ENCODE results near the gene C2. TPM values are rescaled to one million over a fixed set of nuclear protein-coding genes. Genes with fewer than 3 reads are reported as not detected.

Gene C2
- total and polyA plus RNA-seq, 3 donors from 2014 or later, result 5.1 to 24.8 (median 6.3) TPM

DNA sequence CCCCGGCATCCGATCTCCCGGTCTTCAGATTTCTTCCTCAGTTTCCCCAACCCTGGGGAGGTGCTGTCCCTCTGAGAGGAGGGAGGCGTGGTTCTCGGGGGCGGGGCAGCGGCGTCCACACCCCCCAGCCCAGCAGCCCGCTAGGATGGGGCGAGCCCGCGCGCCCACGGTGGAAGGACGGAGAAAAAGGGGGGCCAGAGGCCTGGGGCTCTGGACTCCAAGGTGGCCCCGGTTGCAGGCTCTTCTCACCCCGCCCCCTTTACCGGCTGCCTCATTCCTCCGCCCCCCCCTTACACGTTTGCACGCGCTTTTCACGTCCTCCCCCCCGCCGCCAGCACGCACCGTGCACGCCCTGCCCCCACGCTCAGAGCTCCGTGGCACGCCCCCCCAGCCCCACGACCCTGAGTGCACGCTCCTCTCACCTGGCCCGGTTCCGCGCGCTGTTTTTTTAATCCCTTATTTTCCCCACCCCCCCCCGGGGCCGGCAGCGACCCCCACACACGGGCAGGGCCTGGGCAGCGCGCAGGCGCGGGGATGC lies 26.0 kb upstream of the C2 start:
- Histone ChIP-seq H3K4me1 (peaks cover 51% of the 10 kb centered on the region), H3K27ac (peak overlapping the region; percentile 61 to 83), H3K9me3 (no peaks in the 10 kb centered on the region), H3K36me3 (ENCODE audit: low read depth, missing control alignments) (no peaks in the 10 kb centered on the region), H3K27me3 (no peaks in the 10 kb centered on the region), H3K4me3 (peak overlapping the region; percentile 58 to 64)
- peak; percentile 66 for DNase-seq
- no peak for TF ChIP-seq POLR2A (IDR thresholded peaks at IDR 0.05)
- TF ChIP-seq, protein P1, sequence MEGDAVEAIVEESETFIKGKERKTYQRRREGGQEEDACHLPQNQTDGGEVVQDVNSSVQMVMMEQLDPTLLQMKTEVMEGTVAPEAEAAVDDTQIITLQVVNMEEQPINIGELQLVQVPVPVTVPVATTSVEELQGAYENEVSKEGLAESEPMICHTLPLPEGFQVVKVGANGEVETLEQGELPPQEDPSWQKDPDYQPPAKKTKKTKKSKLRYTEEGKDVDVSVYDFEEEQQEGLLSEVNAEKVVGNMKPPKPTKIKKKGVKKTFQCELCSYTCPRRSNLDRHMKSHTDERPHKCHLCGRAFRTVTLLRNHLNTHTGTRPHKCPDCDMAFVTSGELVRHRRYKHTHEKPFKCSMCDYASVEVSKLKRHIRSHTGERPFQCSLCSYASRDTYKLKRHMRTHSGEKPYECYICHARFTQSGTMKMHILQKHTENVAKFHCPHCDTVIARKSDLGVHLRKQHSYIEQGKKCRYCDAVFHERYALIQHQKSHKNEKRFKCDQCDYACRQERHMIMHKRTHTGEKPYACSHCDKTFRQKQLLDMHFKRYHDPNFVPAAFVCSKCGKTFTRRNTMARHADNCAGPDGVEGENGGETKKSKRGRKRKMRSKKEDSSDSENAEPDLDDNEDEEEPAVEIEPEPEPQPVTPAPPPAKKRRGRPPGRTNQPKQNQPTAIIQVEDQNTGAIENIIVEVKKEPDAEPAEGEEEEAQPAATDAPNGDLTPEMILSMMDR (IDR thresholded peaks at IDR 0.05), result no peak
- WGBS, 2 donors, result 0 to 1% methylated on average over 14 to 37 of the region's 45 CpGs
- intact Hi-C loops (cut with DNase I; ENCODE audit: low total_unique reads), result no loop called here

DNA sequence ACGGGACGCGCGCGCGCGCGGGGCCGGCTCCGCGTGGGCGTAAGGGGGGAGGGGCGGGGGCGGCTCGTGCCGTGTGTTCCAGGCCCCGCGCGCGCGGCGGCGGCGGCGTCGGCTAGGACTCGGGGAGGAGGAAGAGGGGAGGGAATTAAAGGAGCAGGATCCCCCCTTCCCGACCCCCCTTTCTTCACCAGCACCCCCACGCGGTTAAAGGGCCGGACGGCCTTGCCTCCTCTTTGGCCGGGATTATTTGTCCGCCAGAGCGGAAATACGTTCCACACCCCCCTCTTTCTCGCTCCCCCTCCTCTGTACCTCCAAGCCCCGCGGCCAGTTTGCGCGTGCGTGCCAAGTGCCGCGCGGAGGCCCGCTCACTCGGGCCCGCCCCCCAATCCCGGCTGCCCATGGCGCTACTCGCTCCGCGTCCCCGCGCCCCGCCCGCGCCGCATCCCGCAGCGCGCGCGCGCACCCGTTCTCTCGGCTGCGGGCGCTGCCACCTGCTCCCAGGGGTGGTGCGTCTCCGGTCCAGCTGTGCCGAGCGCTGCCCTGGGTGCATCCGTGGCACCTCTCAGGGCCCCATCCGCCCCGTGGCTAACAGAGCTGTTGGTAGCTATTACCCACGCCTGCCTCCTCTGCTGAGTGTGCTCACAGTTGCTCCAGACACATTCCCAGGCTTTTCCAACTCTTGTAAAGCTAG lies 25.4 kb upstream of the C2 start, which contains the start of gene ZBTB12:
ZBTB12 (minus strand) TSS at position 134 of the 691 bp plus-strand sequence. CDS start 781 bp downstream, outside the sequence.
- Histone ChIP-seq H3K9me3 (no peaks in the 10 kb centered on the region), H3K4me1 (peaks cover 49% of the 10 kb centered on the region), H3K27me3 (no peaks in the 10 kb centered on the region), H3K36me3 (ENCODE audit: low read depth, missing control alignments) (no peaks in the 10 kb centered on the region), H3K4me3 (peak within 1 kb of the TSS; percentile 58 to 64), H3K27ac (peak within 1 kb of the TSS; percentile 75 to 83)
- intact Hi-C loops (cut with DNase I; ENCODE audit: low total_unique reads), result no loop called here
- 0 to 1% methylated on average over 26 to 52 of the region's 77 CpGs for WGBS, 2 donors
- TF ChIP-seq, protein P1 (IDR thresholded peaks at IDR 0.05), result no peak
- TF ChIP-seq POLR2A (IDR thresholded peaks at IDR 0.05), result no peak
- DNase-seq, result peak; percentile 94

DNA sequence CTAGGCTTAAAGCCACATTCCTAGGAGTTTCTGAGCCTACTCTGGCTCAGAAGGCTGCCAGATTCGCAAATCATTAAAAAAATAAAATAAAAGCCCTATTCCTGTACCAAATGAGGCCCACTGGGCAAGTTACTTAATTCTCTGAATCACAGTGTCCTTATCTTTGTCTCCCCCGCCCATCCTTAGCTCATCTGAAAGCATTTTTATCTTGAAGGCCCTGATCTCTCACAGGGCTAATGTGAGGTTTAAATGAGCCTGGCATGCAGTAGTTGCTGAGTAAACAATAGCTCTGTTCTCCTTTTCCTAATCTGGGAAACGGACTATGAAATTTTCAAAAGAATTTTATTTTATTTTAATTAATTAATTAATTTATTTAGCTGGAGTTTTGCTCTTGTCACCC lies 23.6 kb upstream of the C2 start:
- DNase-seq, result peak; percentile 56
- 44 to 73% methylated on average over 3 of the region's 3 CpGs for WGBS, 2 donors
- Histone ChIP-seq H3K36me3 (ENCODE audit: low read depth, missing control alignments) (no peaks in the 10 kb centered on the region), H3K9me3 (no peaks in the 10 kb centered on the region), H3K27me3 (no peaks in the 10 kb centered on the region), H3K4me1 (peaks cover 44% of the 10 kb centered on the region), H3K27ac (peak overlapping the region; percentile 29 to 83), H3K4me3 (no peak overlapping the region)
- intact Hi-C loops (cut with DNase I; ENCODE audit: low total_unique reads), result no loop called here
- no peak for TF ChIP-seq POLR2A (IDR thresholded peaks at IDR 0.05)
- TF ChIP-seq, protein P1 (IDR thresholded peaks at IDR 0.05), result no peak

DNA sequence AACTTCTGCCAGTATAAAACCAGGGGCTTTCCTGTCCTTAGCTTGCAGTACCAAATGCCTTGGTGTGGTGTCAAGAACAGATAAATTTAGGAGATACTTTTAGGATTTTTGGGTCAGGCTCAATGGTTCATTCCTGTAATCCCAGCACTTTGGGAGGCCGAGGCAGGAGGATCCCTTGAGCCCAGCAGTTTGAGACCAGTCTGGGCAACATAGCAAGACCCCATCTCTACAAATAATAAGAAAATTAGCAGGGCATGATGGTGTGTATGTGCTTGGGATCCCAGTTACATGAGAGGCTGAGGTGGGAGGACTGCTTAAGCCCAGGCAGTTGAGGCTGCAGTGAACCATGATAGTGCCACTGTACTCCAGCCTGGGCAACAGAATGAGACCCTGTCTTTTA lies 22.5 kb upstream of the C2 start:
- no peak overlapping the region for H3K27ac ChIP-seq
- 86 to 97% methylated on average over 1 of the region's 1 CpG for WGBS, 2 donors
- DNase-seq, result no peak
- intact Hi-C loops (cut with DNase I; ENCODE audit: low total_unique reads), result no loop called here
- H3K36me3 ChIP-seq (ENCODE audit: low read depth, missing control alignments), result no peaks in the 10 kb centered on the region
- H3K27me3 ChIP-seq, result no peaks in the 10 kb centered on the region
- no peak overlapping the region for H3K4me3 ChIP-seq
- H3K4me1 ChIP-seq, result peaks cover 39% of the 10 kb centered on the region
- H3K9me3 ChIP-seq, result no peaks in the 10 kb centered on the region
- TF ChIP-seq POLR2A (IDR thresholded peaks at IDR 0.05), result no peak
- TF ChIP-seq, protein P1 (IDR thresholded peaks at IDR 0.05), result no peak
